Body of pancreas (tissue), 4 donors: ENCODE results near the gene PTGER3.

Experiments used
- POLR2A ChIP-seq, 3 donors: fragments of 450-650 bp; IDR thresholded peaks; one replicate each; pipeline ENCODE4 v1.6.1; 2016; ENCODE audit warnings: antibody characterized with exemption in 3 of 3, mild to moderate bottlenecking in 2 of 3
- TF ChIP-seq, protein P1 (sequence below), 7 experiments: fragments of 450-650 bp in 4 of 7; fragments of 200-600 bp in 3 of 7; sonication (generic) in 3 of 7; IDR thresholded peaks; one replicate each; pipeline ENCODE4 v1.5.1; 2016 to 2019; ENCODE audit warnings: antibody characterized with exemption in 7 of 7

- TF ChIP-seq, protein P1, sequence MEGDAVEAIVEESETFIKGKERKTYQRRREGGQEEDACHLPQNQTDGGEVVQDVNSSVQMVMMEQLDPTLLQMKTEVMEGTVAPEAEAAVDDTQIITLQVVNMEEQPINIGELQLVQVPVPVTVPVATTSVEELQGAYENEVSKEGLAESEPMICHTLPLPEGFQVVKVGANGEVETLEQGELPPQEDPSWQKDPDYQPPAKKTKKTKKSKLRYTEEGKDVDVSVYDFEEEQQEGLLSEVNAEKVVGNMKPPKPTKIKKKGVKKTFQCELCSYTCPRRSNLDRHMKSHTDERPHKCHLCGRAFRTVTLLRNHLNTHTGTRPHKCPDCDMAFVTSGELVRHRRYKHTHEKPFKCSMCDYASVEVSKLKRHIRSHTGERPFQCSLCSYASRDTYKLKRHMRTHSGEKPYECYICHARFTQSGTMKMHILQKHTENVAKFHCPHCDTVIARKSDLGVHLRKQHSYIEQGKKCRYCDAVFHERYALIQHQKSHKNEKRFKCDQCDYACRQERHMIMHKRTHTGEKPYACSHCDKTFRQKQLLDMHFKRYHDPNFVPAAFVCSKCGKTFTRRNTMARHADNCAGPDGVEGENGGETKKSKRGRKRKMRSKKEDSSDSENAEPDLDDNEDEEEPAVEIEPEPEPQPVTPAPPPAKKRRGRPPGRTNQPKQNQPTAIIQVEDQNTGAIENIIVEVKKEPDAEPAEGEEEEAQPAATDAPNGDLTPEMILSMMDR (IDR thresholded peaks at IDR 0.05): no peak
- no peak for TF ChIP-seq POLR2A (IDR thresholded peaks at IDR 0.05)
Observed at GRCh38 chr1:70941563-70941962, 106.1 kb downstream of the PTGER3 start.
